NCI-H226 (cell line): ENCODE measurements around the gene NOSTRIN.

Source experiments
- DNase-seq: peaks from one replicate; pipeline ENCODE4 v3.0.0-alpha.2; 2015

Gene NOSTRIN

DNA sequence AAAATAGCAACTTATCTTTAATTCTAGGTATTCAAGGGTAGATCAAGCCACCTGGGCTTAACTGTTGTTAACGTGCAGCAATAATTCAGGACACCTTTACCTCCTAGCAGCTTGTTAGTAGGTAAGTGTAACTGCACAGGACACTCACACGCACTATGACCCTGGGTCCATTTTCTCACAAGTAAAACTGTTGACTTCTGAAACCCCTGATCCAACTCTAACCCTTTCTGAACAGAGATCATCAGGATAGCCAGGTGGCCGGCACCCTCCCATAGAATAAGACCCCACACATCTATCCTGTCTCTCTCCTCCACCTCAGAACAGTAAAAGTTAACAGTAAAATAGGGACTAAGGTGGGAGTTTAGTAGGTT, 87.2 kb downstream of the NOSTRIN start:
- no peak for DNase-seq

DNA sequence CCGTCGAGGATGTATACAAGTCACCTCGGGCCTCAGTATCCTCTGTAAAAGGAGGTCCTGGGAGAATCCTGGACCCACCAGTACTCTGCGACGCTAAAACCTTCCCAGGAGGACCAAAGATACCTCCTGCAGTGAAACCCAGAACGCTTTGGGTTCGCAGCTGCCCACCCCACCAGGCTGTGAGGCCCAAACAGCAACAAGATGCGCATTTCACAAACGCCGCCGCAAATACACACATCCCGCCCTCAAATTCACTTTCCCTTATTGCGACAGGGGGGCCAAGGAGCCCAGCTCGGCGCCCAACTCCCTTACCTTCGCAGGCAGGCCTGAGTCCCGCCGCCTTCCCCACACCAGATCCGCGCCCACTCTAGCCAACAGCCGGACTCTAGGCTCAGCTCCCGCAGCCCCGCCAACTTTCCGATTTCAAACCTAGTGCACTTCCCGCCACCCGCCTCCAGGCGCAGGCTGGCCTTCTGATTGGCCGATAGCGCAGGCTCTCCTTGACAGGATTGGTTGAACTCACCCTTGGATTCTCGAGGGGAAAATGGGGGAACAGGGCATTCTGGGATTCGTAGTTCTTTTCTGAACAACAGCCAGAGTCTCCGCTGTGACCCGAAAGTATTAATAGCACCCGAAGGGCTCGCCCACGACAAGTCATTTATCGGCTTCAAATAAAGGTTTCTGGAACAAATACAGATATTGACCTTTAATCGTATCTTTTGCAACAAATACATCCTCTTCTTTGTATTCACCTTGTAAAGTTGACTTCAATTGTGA, 87.8 kb downstream of the NOSTRIN start, which contains the start of gene SPC25:
SPC25 (minus strand) TSS at position 425 of the 777 bp plus-strand sequence. CDS start 911 bp downstream, outside the sequence.
- DNase-seq, result peak; percentile 91

DNA sequence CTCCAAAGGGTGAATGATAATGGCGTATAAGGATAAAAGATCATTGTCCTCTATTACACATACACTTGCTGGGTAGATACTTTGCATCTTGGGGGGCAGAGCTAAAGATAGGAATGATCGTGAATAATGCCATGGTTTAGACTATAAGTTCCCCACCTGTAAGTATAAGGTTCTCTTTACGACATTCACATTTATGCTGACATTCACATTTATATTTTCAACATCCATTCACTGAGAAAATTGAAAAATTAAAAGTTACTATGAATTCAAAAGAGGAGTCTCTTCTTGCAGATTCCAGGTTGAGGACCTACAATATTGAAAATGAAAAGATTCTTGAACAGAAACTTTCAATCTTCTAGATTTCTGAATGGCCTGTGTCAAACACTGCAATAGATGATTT, 89.9 kb downstream of the NOSTRIN start:
- DNase-seq, result no peak

DNA sequence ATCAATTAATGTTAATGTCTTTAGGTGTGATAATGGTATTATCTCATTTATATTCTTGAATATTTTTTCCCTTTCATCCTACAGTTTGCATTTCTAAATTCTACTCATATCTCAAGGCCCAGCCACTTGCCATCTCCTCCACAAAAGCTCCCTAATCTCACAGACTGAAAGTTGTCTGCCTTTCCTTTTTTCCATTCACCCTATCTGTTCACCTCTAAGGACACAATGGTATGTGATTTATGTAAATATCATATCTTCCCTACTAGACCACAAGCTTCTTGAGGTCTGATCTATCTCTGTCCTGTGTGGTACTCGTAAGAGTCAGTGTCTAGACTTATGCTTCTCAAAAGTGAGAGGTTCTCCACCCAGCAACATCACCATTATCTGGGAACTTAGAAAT, 91.7 kb downstream of the NOSTRIN start:
- DNase-seq, result no peak

DNA sequence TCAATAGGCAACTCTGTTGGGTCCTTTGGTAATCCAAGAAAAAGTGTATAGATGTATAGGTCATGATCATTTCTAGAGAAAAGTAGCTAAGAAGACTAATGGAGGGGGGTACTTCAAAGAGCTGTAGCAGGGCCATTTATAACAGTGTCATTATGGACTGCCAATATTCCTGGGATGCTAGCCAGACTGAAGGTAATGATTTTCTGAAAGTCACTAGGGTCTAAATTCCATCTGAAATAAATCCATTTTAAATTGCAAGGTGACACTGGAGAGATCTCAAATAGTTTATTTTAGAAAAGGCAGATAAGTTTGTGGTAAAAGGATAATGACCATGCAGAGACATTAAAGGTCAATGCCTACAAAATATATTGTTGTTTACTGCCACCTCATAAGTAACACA, 92.3 kb downstream of the NOSTRIN start:
- no peak for DNase-seq

DNA sequence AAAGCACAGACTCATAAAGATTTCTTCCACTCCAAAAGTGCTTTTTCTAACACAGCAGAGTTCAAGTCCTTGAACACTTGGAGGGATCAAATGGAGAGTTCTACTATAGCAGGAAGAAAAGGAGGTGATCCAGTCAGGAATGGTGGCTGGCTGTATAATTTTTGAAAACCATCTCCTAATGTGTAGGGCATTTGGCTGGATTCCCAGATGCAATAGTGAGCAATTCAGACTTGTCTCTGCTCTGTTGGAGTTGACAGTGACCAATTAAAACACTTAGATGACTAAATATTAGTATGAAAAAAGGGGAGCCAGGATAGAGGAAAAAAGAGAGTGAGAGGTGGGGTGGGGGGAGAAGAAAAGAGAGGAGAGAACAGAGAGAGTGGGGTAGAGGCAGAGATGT, 93.3 kb downstream of the NOSTRIN start:
- no peak for DNase-seq

DNA sequence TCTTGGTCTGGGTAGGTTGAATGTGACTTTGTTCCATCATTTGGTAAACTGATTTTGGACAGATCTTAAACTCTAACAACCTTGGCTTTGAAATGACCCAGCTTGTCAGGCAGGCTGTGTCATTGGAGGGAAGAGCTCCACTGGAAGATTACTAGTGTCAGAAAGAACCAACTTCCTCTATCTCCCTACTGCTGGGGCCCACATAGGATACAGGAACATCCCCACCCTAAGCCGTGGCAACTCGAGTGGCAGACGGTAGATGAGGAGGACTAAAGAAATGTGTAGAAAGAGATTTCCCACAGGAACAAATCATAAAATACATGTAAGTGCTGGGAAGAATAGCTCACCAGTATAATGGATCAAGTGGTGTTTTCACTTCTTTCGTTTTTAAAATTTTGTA, 94.3 kb downstream of the NOSTRIN start:
- DNase-seq, result no peak

DNA sequence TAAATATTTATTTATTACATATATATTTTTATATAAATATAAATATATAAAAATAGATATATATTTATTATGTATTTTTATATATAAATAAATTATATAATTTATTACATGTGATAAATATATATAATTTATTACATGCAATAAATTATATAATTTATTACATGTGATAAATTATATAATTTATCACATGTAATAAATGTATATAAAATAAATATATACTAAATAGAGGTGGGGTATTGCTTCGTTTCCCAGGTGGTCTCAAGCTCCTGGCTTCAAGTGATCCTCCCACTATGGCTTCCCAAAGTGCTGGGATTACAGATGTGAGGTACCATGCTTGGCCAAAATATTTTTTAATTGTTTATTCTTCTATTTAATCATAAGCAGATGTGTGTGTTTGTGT, 95.0 kb downstream of the NOSTRIN start:
- DNase-seq, result no peak

DNA sequence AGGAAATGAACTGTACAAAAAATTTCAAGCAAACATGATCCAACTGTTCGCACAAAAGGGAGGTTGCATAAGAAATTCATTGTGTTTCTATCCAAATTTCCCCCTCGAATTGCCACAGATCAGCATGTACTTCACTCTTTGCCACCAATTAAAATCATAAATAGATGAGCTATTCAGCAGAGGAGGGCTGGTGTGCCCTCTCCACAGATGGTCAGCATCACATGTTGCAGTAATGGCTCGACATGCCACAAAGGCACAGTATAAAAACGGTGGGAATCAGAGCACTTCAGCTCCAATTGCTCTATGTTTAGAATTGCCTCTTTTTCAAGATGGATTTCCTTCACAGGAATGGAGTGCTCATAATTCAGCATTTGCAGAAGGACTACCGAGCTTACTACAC, 98.6 kb downstream of the NOSTRIN start, which contains the start of gene G6PC2:
G6PC2 (plus strand) TSS at position 289 of the 400 bp plus-strand sequence; CDS start at position 330, 41 bp downstream.
- DNase-seq, result no peak

DNA sequence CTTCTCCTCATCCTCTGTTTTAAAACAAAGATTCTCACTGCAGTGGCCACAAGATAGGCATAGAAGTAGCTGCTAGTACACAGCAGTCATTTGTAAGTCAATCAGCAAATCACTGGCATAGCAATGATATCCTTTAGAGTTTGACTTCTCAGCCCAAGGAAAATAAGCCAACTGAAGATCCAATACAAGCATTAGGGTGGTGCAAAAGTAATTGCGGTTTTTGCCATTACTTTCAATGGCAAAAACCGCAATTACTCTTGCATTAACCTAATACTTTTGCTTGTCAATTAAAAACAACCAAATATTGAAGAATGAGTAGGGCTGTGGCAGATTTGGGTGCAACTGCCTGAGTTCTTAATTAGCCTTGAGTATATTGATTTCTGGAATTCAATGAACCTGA, 101.5 kb downstream of the NOSTRIN start:
- no peak for DNase-seq

DNA sequence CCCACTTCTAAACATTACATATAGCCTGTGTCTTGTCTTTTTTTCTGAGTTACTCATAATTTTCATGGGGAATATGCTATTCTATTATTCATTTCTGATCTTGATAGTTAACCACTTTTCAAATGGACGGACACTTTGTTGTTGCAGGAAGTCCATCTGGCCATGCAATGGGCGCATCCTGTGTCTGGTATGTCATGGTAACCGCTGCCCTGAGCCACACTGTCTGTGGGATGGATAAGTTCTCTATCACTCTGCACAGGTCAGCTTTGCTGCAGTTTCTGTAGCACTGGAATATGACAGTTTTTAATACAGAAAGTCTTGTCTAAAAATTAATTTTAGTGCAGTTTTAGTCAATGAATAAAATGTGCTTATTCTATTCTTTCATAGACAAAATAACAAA, 101.9 kb downstream of the NOSTRIN start:
- DNase-seq, result no peak

DNA sequence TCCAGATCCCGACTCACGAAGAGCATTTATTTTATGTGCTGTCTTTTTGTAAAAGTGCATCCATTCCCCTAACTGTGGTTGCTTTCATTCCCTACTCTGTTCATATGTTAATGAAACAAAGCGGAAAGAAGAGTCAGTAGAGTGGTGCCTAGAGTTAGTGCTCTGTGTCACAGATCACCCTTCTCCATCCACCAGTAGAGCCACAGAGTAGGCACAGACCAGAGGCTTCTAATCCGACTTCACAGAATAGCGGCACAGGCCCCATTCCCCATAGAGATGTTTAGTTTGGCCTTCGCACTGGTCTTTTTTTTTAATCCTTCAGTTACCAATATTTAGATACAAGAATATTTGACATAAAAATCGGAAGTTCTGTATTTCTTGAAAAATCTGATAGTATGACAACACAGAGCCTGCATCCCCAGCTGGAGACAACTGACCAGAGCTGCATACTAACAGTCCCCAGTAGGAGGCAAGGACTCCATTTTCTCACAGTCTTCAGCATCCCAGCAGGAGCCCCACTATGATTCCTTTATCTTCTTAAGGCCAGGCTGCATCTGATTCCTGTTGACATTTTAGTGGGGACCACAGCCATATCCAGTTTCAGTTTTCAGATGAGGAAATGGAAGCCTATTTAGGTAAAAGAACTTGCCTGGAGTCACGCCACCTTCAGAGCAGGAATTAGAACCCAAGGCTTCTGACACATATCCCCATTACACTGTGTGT, 105.7 kb downstream of the NOSTRIN start:
- no peak for DNase-seq

DNA sequence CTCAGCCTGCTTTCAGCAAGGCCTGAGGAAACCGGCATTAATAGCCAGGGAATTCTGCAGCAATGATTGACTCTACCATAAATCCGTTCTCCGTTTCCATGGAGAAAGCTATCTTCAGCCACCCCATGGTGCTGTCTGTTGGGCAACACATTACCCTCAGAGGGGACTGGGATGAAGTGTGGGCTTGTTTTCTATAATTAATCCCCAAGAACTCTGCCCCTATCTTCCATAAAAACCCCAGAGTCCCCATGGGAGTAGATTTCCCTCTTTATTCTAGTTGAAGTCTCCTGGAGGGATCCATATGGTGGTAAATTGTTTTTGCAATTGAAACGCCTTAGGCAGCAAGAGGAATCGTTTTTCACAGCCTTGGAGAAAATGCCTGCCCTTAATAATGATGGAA, 107.9 kb downstream of the NOSTRIN start:
- no peak for DNase-seq

DNA sequence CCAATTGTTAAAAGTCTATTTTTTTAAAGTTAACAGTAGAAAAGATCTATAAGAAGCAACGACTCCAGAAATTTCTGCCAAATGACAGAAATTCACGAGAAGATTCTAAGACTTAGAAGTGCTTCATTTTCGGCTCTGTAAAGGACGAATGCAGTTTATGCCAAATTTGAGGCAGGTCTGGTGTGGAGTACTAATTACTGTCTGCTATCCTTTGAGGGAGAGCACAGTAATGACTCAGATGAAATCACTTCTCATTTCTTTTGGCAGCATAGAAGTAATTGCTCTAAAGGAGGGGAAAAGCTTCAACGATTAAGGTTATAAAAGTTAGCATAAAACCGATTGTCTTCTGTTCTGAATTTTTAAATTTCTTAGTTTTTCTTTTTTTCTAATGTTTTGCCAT, 110.0 kb downstream of the NOSTRIN start:
- no peak for DNase-seq

DNA sequence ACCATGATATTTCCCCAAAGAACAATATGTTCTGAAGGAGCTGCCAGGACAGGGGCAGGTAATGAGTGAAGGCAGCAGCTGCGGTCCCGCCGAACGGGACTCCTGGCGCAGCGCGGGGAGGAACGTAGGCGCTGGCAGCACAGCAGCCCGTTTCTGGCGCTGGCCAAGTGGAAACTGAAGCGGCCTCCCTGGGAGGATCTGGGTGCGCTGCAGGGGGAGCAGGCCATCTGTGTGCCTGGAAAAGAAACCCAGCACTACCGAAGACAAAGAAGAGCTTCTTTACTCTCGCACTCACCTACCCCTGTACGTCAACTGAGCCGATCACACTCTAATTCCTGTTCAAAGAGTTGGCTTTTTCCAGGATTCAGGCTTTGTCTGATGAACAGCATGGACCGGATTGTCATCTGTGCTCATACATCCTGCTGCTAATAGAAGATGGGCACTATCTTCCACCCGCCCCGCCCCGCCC, 110.5 kb downstream of the NOSTRIN start:
- DNase-seq, result no peak

DNA sequence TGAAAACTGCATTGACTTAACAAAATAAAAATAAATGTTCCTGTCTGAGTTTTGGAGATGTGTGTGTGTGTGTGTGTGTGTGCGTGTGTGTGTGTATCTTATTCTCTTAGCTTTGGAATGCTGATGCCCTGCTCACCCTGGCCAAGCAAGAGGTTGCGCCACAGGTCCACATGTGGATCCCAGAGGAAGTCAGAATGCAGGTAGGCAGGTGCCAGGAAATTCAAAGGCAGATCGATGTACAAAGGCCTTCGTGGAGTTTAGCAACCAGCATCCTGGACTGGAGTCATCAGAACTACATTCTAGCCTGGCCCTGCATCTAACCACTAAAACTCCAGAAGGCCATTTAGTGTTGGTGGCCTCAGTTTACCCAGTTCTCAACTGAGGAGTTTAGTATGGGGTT, 111.1 kb downstream of the NOSTRIN start:
- DNase-seq, result no peak
